Kidney epithelial cell (primary cell): ENCODE measurements around the gene FIBCD1. TPM values are rescaled to one million over a fixed set of nuclear protein-coding genes. Genes with fewer than 3 reads are reported as not detected.

Experiments used
- DNase-seq: peaks from one replicate; pipeline ENCODE4 v3.0.0-alpha.2; 2010; ENCODE audit warnings: low read depth
- H3K27me3 ChIP-seq: 2 replicates; pipeline ENCODE4 v1.6.0; 2011; ENCODE audit warnings: low read length; ENCODE audit not compliant: control insufficient read depth, insufficient read depth
- H3K36me3 ChIP-seq: 2 replicates; pipeline ENCODE4 v1.5.1; 2011; ENCODE audit warnings: low read length; ENCODE audit not compliant: control insufficient read depth, insufficient read depth
- H3K4me3 ChIP-seq: 2 replicates; pipeline ENCODE4 v1.5.1; 2011; ENCODE audit warnings: low read depth, mild to moderate bottlenecking, control low read depth, low read length
- CTCF ChIP-seq: IDR thresholded peaks from 2 replicates; pipeline ENCODE4 v1.5.1; 2011; ENCODE audit warnings: mild to moderate bottlenecking, moderate library complexity, low read length, control low read depth, inconsistent platforms; ENCODE audit not compliant: insufficient read depth, poor library complexity, severe bottlenecking
- total RNA-seq: library from RNA; depleted of rRNA; stranded (reverse); fragments of >200 nt; gene quantifications from 2 replicates; pipeline ENCODE4 v1.2.3, GENCODE V29; 2015

FIBCD1 gene
- total RNA-seq, 1 donor from 2014 or later = 2.6 TPM

- no peak for DNase-seq
- Histone ChIP-seq H3K27me3 (peaks cover 39% of the 10 kb centered on the region), H3K36me3 (no peaks in the 10 kb centered on the region), H3K4me3 (no peak overlapping the region)
- TF ChIP-seq CTCF = no peak
Observed at GRCh38 chr9:130902204-130903185, 36.6 kb downstream of the FIBCD1 start.

- no peak for TF ChIP-seq CTCF
- no peaks in the 10 kb centered on the region for H3K36me3 ChIP-seq
- no peak overlapping the region for H3K4me3 ChIP-seq
- peaks cover 47% of the 10 kb centered on the region for H3K27me3 ChIP-seq
- no peak for DNase-seq
Observed at GRCh38 chr9:130901498-130902203, 37.4 kb downstream of the FIBCD1 start.

GRCh38 chr9:130900701-130901497, 38.1 kb downstream of the FIBCD1 start:
- Histone ChIP-seq H3K27me3 (peaks cover 49% of the 10 kb centered on the region), H3K4me3 (no peak overlapping the region), H3K36me3 (no peaks in the 10 kb centered on the region)
- no peak for TF ChIP-seq CTCF
- DNase-seq = no peak

GRCh38 chr9:130899051-130899748, 39.8 kb downstream of the FIBCD1 start:
- H3K27me3 ChIP-seq = peaks cover 43% of the 10 kb centered on the region
- DNase-seq = no peak
- no peak for TF ChIP-seq CTCF

GRCh38 chr9:130898552-130898852, 40.5 kb downstream of the FIBCD1 start:
- Histone ChIP-seq H3K27me3 (peaks cover 43% of the 10 kb centered on the region), H3K36me3 (no peaks in the 10 kb centered on the region), H3K4me3 (no peak overlapping the region)
- no peak for TF ChIP-seq CTCF
- no peak for DNase-seq

More at GRCh38 chr9:130899051-130899748, 39.8 kb downstream of the FIBCD1 start:
- H3K4me3 ChIP-seq = no peak overlapping the region
- H3K36me3 ChIP-seq = no peaks in the 10 kb centered on the region
